Prostate gland (tissue), 2 donors: ENCODE data around the gene MTRF1L. TPM values are rescaled to one million over a fixed set of nuclear protein-coding genes. Genes with fewer than 3 reads are reported as not detected.
A peak's percentile ranks its signal among the peaks of the same experiment; 100 is the strongest.

Source experiments
- DNase-seq: peaks from one replicate; pipeline ENCODE4 v3.0.0-alpha.2; 2019; ENCODE audit warnings: low spot score
- H3K27ac ChIP-seq, 2 donors: fragments of 200-600 bp; sonication (generic); 2 replicates each; pipeline ENCODE4 v1.5.1; 2017 to 2019
- H3K27me3 ChIP-seq: fragments of 200-600 bp; sonication (generic); replicated peaks from 2 replicates; pipeline ENCODE4 v1.5.1; 2019; ENCODE audit not compliant: insufficient read depth
- H3K36me3 ChIP-seq, 2 donors: fragments of 200-600 bp; sonication (generic); 1 replicate in 1 of 2; 2 replicates in 1 of 2; pipeline versions ENCODE4 v1.5.1 to v1.8.1; 2017 to 2019
- H3K4me1 ChIP-seq: fragments of 200-600 bp; sonication (generic); replicated peaks from 2 replicates; pipeline ENCODE4 v1.5.1; 2019
- H3K4me3 ChIP-seq, 2 donors: fragments of 200-600 bp; sonication (generic); 2 replicates each; pipeline ENCODE4 v1.5.1; 2017 to 2019
- H3K9me3 ChIP-seq: fragments of 200-600 bp; sonication (generic); 2 replicates; pipeline ENCODE4 v1.5.1; 2017
- POLR2A ChIP-seq: fragments of 450-650 bp; IDR thresholded peaks from one replicate; pipeline ENCODE4 v1.6.1; 2016; ENCODE audit warnings: antibody characterized with exemption, mild to moderate bottlenecking
- POLR2AphosphoS5 ChIP-seq: sonication (generic); formaldehyde crosslinking; IDR thresholded peaks from one replicate; pipeline ENCODE4 v1.6.1; 2017; ENCODE audit warnings: antibody characterized with exemption
- WGBS: methylation state at CpG from one replicate; pipeline ENCODE4 v1.1.5; 2018; 5-methylcytosine and 5-hydroxymethylcytosine counted together
- intact Hi-C: fragments of 100-400 bp; cut with DNase I; formaldehyde crosslinking; loops from one replicate; pipeline ENCODE4 v1.14.2; 2022
- total RNA-seq, 2 donors: library from RNA; depleted of rRNA; stranded (reverse); fragments of >200 nt; gene quantifications; one replicate each; pipeline ENCODE4 v1.1.0, GENCODE V29; 2016
- TF ChIP-seq, protein P1 (sequence below), 4 experiments: fragments of 200-600 bp in 2 of 4; fragments of 450-650 bp in 2 of 4; sonication (generic) in 2 of 4; IDR thresholded peaks; 1 replicate in 3 of 4; 2 replicates in 1 of 4; pipeline ENCODE4 v1.5.1; 2016 to 2019; ENCODE audit warnings: antibody characterized with exemption in 4 of 4, mild to moderate bottlenecking in 2 of 4, moderate library complexity in 2 of 4

MTRF1L gene
- total RNA-seq, 2 donors from 2014 or later = 10.8 to 14.3 TPM

DNA sequence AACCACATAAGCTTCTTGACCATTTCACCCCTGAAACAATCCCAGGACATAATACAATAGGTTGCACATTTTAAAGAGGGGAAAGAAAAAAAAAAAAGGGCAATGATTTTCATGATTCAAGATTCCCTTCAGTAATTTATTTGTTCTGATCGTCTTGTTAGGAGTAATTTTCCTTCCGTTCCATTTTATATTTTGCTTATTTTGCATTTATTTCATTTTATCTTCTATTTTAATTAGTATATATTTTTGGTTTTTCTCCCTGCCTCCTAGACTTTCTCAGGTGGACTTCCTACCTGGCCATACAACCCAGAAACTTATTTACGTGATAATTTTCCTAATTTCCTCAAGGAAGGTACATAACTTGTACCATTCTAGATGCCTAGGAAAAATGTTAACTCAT lies 52.3 kb downstream of the MTRF1L start:
- DNase-seq = no peak
- Histone ChIP-seq H3K4me3 (no peak overlapping the region), H3K27me3 (no peaks in the 10 kb centered on the region), H3K9me3 (no peaks in the 10 kb centered on the region), H3K4me1 (no peaks in the 10 kb centered on the region), H3K36me3 (no peaks in the 10 kb centered on the region), H3K27ac (no peak overlapping the region)
- intact Hi-C loops = no loop called here
- 77% methylated on average over 3 of the region's 3 CpGs for whole genome bisulfite sequencing
- TF ChIP-seq POLR2A = no peak
- no peak for TF ChIP-seq POLR2AphosphoS5
- TF ChIP-seq, protein P1, sequence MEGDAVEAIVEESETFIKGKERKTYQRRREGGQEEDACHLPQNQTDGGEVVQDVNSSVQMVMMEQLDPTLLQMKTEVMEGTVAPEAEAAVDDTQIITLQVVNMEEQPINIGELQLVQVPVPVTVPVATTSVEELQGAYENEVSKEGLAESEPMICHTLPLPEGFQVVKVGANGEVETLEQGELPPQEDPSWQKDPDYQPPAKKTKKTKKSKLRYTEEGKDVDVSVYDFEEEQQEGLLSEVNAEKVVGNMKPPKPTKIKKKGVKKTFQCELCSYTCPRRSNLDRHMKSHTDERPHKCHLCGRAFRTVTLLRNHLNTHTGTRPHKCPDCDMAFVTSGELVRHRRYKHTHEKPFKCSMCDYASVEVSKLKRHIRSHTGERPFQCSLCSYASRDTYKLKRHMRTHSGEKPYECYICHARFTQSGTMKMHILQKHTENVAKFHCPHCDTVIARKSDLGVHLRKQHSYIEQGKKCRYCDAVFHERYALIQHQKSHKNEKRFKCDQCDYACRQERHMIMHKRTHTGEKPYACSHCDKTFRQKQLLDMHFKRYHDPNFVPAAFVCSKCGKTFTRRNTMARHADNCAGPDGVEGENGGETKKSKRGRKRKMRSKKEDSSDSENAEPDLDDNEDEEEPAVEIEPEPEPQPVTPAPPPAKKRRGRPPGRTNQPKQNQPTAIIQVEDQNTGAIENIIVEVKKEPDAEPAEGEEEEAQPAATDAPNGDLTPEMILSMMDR (IDR thresholded peaks at IDR 0.05) = no peak

DNA sequence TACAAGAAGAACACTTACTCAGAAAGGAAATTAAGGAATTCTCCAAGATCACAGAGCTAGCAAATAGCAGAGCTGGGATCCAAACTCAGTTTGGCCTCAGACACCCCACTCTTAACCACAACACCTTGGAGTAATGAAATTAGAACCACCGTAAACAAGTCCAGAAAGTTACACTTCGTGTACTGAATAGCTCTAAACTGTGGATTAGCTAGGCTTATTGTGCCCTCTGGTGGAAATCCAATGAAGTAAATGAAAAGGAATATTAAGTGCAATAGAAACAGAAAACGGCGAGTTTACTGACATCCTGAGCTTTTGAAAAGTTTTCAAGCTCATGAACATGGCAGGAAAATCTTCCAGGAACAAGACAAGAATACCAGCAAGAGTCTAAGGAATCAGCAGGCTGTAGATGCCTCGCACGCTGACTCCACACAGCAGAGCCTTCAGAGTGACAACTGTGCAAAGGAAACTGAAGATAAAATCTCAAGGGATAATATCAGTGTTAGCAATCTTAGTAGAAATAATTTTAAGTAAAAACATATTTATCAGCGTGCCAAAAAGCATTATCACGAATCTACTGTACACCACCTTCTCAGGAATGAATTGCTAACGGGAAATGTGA lies 54.2 kb downstream of the MTRF1L start:
- Histone ChIP-seq H3K27me3 (no peaks in the 10 kb centered on the region), H3K4me1 (no peaks in the 10 kb centered on the region), H3K27ac (no peak overlapping the region), H3K36me3 (no peaks in the 10 kb centered on the region), H3K4me3 (no peak overlapping the region), H3K9me3 (no peaks in the 10 kb centered on the region)
- intact Hi-C loops = loop anchor here (10.0 kb wide), 1 partner anchor 83 kb away; no protein-coding TSS in a partner anchor
- no peak for DNase-seq
- 20% methylated on average over 9 of the region's 9 CpGs for WGBS
- TF ChIP-seq POLR2AphosphoS5 (no peak), POLR2A (no peak)
- TF ChIP-seq, protein P1 (IDR thresholded peaks at IDR 0.05) = peak in 3 of 4 experiments; percentile 43 to 62 (median 49)

DNA sequence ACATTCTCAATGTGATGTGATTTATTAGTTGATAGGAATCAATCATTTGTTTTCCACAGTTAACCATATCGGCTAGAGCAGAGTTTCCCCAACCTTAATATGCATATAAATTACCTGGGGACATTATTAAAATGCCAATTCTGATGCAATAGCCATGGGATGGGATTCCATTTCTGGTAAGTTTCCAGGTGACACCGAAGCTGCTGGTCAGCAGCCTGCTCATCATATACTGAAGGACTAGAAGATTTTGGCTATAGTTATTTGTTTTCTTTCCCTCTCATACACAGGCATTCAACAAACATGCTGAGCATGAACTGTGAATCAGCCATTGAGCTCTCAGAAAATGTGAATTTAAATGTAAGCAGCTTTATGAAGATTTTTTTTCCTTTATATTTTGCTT lies 55.5 kb downstream of the MTRF1L start:
- no peaks in the 10 kb centered on the region for H3K4me1 ChIP-seq
- no peak for TF ChIP-seq POLR2AphosphoS5
- TF ChIP-seq POLR2A = no peak
- TF ChIP-seq, protein P1 (IDR thresholded peaks at IDR 0.05) = no peak
- no peak for DNase-seq
- no peaks in the 10 kb centered on the region for H3K9me3 ChIP-seq
- no peak overlapping the region for H3K4me3 ChIP-seq
- no peaks in the 10 kb centered on the region for H3K36me3 ChIP-seq
- WGBS = 56% methylated on average over 2 of the region's 2 CpGs
- intact Hi-C loops = loop anchor here (10.0 kb wide), 1 partner anchor 82 kb away; no protein-coding TSS in a partner anchor
- H3K27ac ChIP-seq = no peak overlapping the region
- no peaks in the 10 kb centered on the region for H3K27me3 ChIP-seq

DNA sequence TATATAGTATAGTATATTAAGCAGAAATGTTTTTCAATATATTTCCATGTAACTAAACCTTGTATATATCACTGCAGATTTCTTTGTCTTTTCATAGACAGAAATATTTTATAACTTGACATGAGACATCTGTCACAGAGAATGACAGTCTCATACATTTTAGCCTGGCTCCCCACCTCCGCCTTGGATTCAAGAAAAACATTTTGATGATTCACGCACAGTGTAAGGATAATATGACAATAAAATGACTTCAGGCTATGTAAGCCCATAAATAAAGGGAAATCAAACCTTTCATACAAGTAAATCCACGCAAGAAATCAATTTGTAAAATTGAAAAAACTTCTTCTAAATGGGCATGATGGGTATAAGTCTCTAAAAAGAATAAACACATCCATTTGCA lies 56.0 kb downstream of the MTRF1L start:
- Histone ChIP-seq H3K27ac (no peak overlapping the region), H3K4me1 (no peaks in the 10 kb centered on the region), H3K36me3 (no peaks in the 10 kb centered on the region), H3K9me3 (no peaks in the 10 kb centered on the region), H3K4me3 (no peak overlapping the region), H3K27me3 (no peaks in the 10 kb centered on the region)
- TF ChIP-seq POLR2A (no peak), POLR2AphosphoS5 (no peak)
- TF ChIP-seq, protein P1 (IDR thresholded peaks at IDR 0.05) = no peak
- intact Hi-C loops = loop anchor here (10.0 kb wide), 1 partner anchor 82 kb away; no protein-coding TSS in a partner anchor
- no peak for DNase-seq
- WGBS = 77% methylated on average over 3 of the region's 3 CpGs
